Tibial artery (tissue), 4 donors: ENCODE data around the gene PARVA.

ENCODE experiments used
- DNase-seq, 2 donors: peaks; one replicate each; pipeline ENCODE4 v3.0.0-alpha.2; 2019
- H3K27ac ChIP-seq, 2 donors: fragments of 200-600 bp; sonication (generic) in 1 of 2; 1 replicate in 1 of 2; 2 replicates in 1 of 2; pipeline ENCODE4 v1.5.1; 2018 to 2019; ENCODE audit warnings: mild to moderate bottlenecking in 1 of 2
- H3K27me3 ChIP-seq, 2 donors: fragments of 200-600 bp; sonication (generic) in 1 of 2; one replicate each; pipeline versions ENCODE4 v1.5.1 to v1.6.0; 2016 to 2019
- H3K36me3 ChIP-seq, 3 donors: fragments of 200-600 bp; sonication (generic) in 2 of 3; one replicate each; pipeline ENCODE4 v1.5.1; 2016 to 2019; ENCODE audit warnings: mild to moderate bottlenecking in 2 of 3
- H3K4me1 ChIP-seq, 4 donors: fragments of 200-600 bp; sonication (generic) in 2 of 4; 1 replicate in 3 of 4; 2 replicates in 1 of 4; pipeline ENCODE4 v1.5.1; 2016 to 2019
- H3K4me3 ChIP-seq, 2 donors: fragments of 200-600 bp; sonication (generic) in 1 of 2; 1 replicate in 1 of 2; 2 replicates in 1 of 2; pipeline ENCODE4 v1.5.1; 2018 to 2019; ENCODE audit warnings: mild to moderate bottlenecking in 2 of 2
- H3K9me3 ChIP-seq, 3 donors: fragments of 200-600 bp; sonication (generic) in 1 of 3; one replicate each; pipeline ENCODE4 v1.5.1; 2016 to 2019
- CTCF ChIP-seq, 2 experiments: fragments of 200-600 bp in 1 of 2; fragments of 450-650 bp in 1 of 2; IDR thresholded peaks; one replicate each; pipeline ENCODE4 v1.5.1; 2017 to 2019; ENCODE audit warnings: antibody characterized with exemption in 2 of 2, mild to moderate bottlenecking in 1 of 2, moderate library complexity in 1 of 2
- intact Hi-C: fragments of 100-400 bp; cut with DNase I; formaldehyde crosslinking; loops from one replicate; pipeline ENCODE4 v1.15.0; 2023; ENCODE audit warnings: low total_unique reads

PARVA gene

GRCh38 chr11:12537778-12538401 is 160.5 kb downstream of the PARVA start:
- intact Hi-C loops = no loop called here
- peak overlapping the region in 1 of 2 donors; percentile 2 for H3K27ac ChIP-seq
- DNase-seq = peak; percentile 66 to 77
- H3K4me3 ChIP-seq = no peak overlapping the region
- TF ChIP-seq CTCF (IDR thresholded peaks at IDR 0.05) = no peak
- no peaks in the 10 kb centered on the region for H3K9me3 ChIP-seq
- no peaks in the 10 kb centered on the region for H3K27me3 ChIP-seq
- peaks cover 0 to 36% (median 16%) of the 10 kb centered on the region in 4 donors for H3K4me1 ChIP-seq
- peaks cover 3 to 7% (median 4%) of the 10 kb centered on the region in 3 donors for H3K36me3 ChIP-seq

GRCh38 chr11:12538889-12539421 is 161.6 kb downstream of the PARVA start:
- DNase-seq = peak in 1 of 2 donors; percentile 64
- H3K4me1 ChIP-seq = peaks cover 0 to 36% (median 16%) of the 10 kb centered on the region in 4 donors
- no peaks in the 10 kb centered on the region for H3K36me3 ChIP-seq
- no peaks in the 10 kb centered on the region for H3K9me3 ChIP-seq
- intact Hi-C loops = no loop called here
- H3K27ac ChIP-seq = peak overlapping the region; percentile 45
- no peak overlapping the region for H3K4me3 ChIP-seq
- no peaks in the 10 kb centered on the region for H3K27me3 ChIP-seq
- TF ChIP-seq CTCF (IDR thresholded peaks at IDR 0.05) = no peak

GRCh38 chr11:12539572-12539971 is 162.2 kb downstream of the PARVA start:
- TF ChIP-seq CTCF (IDR thresholded peaks at IDR 0.05) = no peak
- peak in 1 of 2 donors; percentile 48 for DNase-seq
- Histone ChIP-seq H3K4me1 (peaks cover 0 to 36% (median 16%) of the 10 kb centered on the region in 4 donors), H3K27me3 (no peaks in the 10 kb centered on the region), H3K9me3 (no peaks in the 10 kb centered on the region), H3K4me3 (no peak overlapping the region), H3K27ac (peak overlapping the region; percentile 45), H3K36me3 (no peaks in the 10 kb centered on the region)
- intact Hi-C loops = no loop called here

- H3K9me3 ChIP-seq = no peaks in the 10 kb centered on the region
- intact Hi-C loops = no loop called here
- H3K36me3 ChIP-seq = no peaks in the 10 kb centered on the region
- TF ChIP-seq CTCF (IDR thresholded peaks at IDR 0.05) = no peak
- no peaks in the 10 kb centered on the region for H3K27me3 ChIP-seq
- peaks cover 0 to 36% (median 16%) of the 10 kb centered on the region in 4 donors for H3K4me1 ChIP-seq
- no peak overlapping the region for H3K4me3 ChIP-seq
- peak overlapping the region in 1 of 2 donors; percentile 45 for H3K27ac ChIP-seq
- DNase-seq = peak in 1 of 2 donors; percentile 34
Measured at GRCh38 chr11:12540075-12540680, 162.8 kb downstream of the PARVA start.

GRCh38 chr11:12540913-12541582 is 163.7 kb downstream of the PARVA start:
- Histone ChIP-seq H3K9me3 (no peaks in the 10 kb centered on the region), H3K27me3 (no peaks in the 10 kb centered on the region), H3K4me3 (no peak overlapping the region), H3K4me1 (peaks cover 0 to 36% (median 16%) of the 10 kb centered on the region in 4 donors), H3K27ac (peak overlapping the region in 1 of 2 donors; percentile 45), H3K36me3 (no peaks in the 10 kb centered on the region)
- TF ChIP-seq CTCF (IDR thresholded peaks at IDR 0.05) = no peak
- DNase-seq = peak in 1 of 2 donors; percentile 69
- intact Hi-C loops = no loop called here
